ENCODE measurements around the gene TNFAIP6. TPM values are rescaled to one million over a fixed set of nuclear protein-coding genes. Genes with fewer than 3 reads are reported as not detected.

The TNFAIP6 gene
- total and polyA plus RNA-seq, 2 experiments from 2014 or later: 4.5 to 10.2 TPM

DNA sequence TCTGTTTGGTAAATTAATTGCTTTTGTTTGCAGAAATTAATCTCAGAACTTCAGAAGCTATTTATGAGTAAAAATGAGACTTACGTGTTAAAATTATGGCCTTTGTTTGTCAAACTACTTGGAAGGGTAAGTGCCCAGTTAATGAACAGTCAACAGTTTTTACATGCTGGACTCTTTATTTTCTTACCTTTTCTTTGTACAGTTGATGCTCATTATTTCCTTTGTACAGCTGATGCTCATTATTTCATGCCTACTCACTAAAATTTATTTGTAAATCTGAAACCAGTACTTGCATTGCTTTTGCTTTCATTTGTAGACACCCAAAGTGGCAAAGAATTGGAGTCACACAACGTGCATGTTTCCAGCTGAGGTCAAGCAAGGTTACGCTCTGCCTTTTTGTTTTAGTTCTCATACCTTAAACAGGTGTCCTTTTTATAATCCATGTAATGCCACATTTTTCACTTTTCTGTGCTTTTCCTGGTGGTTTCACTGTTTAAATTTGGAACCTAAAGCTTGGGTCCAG lies 65.6 kb downstream of the TNFAIP6 start:
- Histone ChIP-seq H3K4me1 (ENCODE audit: insufficient read depth) (no peaks in the 10 kb centered on the region), H3K27ac (no peak overlapping the region), H3K9ac (no peak overlapping the region), H3K4me3 (no peak overlapping the region), H4K20me1 (ENCODE audit: insufficient read depth) (no peaks in the 10 kb centered on the region), H3K27me3 (replicated peaks; ENCODE audit: insufficient read depth) (no peaks in the 10 kb centered on the region), H3K9me2 (ENCODE audit: insufficient read depth) (no peaks in the 10 kb centered on the region), H3K36me3 (ENCODE audit: low read depth) (peaks cover 43% of the 10 kb centered on the region), H3K79me2 (ENCODE audit: insufficient read depth) (peaks cover 94% of the 10 kb centered on the region), H2AFZ (no peak overlapping the region), H3K9me3 (ENCODE audit: low read depth) (no peaks in the 10 kb centered on the region), H3F3A (ENCODE audit: insufficient read depth) (no peaks in the 10 kb centered on the region), H3K4me2 (ENCODE audit: unreplicated experiment) (no peak overlapping the region)
- 55 to 67% methylated on average over 3 of the region's 3 CpGs for WGBS, 2 experiments (ENCODE audit: low coverage in 1 of 2, low lambda C conversion rate in 2 of 2, missing lambda C conversion rate in 2 of 2)
- no peak for DNase-seq
- no peak for TF ChIP-seq EZH2phosphoT487 (IDR thresholded peaks at IDR 0.05; ENCODE audit: insufficient read depth, low read depth)
- TF ChIP-seq EZH2 (IDR thresholded peaks at IDR 0.05; ENCODE audit: insufficient read depth, poor library complexity, severe bottlenecking): no peak
- in situ Hi-C loops (cut with MboI): no loop called here

DNA sequence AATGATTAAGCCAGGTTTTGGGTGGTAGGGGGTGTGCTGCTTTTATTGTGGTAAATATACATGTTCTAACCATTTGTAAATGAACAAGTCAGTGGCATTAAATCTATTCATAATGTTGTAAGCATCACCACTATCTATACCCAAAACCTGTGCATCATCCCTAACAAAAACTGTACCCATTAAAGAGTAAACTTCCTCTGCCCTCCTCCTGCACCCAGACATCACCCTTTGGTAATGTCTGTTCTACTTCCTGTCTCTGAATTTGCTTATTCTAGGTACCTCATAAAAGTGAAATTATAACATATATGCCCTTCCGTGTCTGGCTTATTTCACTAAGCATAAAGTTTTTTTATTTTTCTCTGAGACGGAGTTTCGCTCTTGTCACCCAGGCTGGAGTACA lies 66.4 kb downstream of the TNFAIP6 start:
- Histone ChIP-seq H3K36me3 (ENCODE audit: low read depth) (peaks cover 42% of the 10 kb centered on the region), H3K79me2 (ENCODE audit: insufficient read depth) (peaks cover 94% of the 10 kb centered on the region), H3K27me3 (replicated peaks; ENCODE audit: insufficient read depth) (no peaks in the 10 kb centered on the region), H3K4me2 (ENCODE audit: unreplicated experiment) (no peak overlapping the region), H3K27ac (no peak overlapping the region), H3K9ac (no peak overlapping the region), H3K4me3 (no peak overlapping the region), H4K20me1 (ENCODE audit: insufficient read depth) (no peaks in the 10 kb centered on the region), H3K9me2 (ENCODE audit: insufficient read depth) (no peaks in the 10 kb centered on the region), H3F3A (ENCODE audit: insufficient read depth) (no peaks in the 10 kb centered on the region), H3K4me1 (ENCODE audit: insufficient read depth) (no peaks in the 10 kb centered on the region), H2AFZ (no peak overlapping the region), H3K9me3 (ENCODE audit: low read depth) (no peaks in the 10 kb centered on the region)
- in situ Hi-C loops (cut with MboI): no loop called here
- TF ChIP-seq EZH2phosphoT487 (IDR thresholded peaks at IDR 0.05; ENCODE audit: insufficient read depth, low read depth): no peak
- TF ChIP-seq EZH2 (IDR thresholded peaks at IDR 0.05; ENCODE audit: insufficient read depth, poor library complexity, severe bottlenecking): no peak
- no peak for DNase-seq
- 89 to 96% methylated on average over 3 of the region's 3 CpGs for WGBS, 2 experiments (ENCODE audit: low coverage in 1 of 2, low lambda C conversion rate in 2 of 2, missing lambda C conversion rate in 2 of 2)

Small RNA genes within 50 kb of the gene (microRNA-seq; reads per million reads assigned to microRNA genes)
- gene MIR4773-1 (ENCODE audit: borderline number of aligned reads): not detected
- gene MIR4773-2 (ENCODE audit: borderline number of aligned reads): not detected

Small RNA genes within 50 kb of the gene (small RNA-seq; reads per million reads assigned to genes)
- gene MIR4773-1 (ENCODE audit: low read depth, low replicate concordance): not detected
- not detected for gene RN7SL124P (ENCODE audit: low read depth, low replicate concordance)

Other genes starting within 250 kb of the TNFAIP6 start
- gene RBM43, start 95.7 kb upstream of the TNFAIP6 start, total RNA-seq (2014; rRNA removed; shearing (Covaris generic)): 6.8 and 7.3 TPM in 2 replicates
- 2.4 and 3.1 TPM in 2 replicates for gene RBM43, start 95.7 kb upstream of the TNFAIP6 start, polyA plus RNA-seq (2016; fragmentation: Nextera tagmentation; extraction: Ambion mirVana)
- gene NMI, start 67.9 kb upstream of the TNFAIP6 start, total RNA-seq (2014; rRNA removed; shearing (Covaris generic)): 3.0 and 3.4 TPM in 2 replicates
- 20.1 and 23.0 TPM in 2 replicates for gene NMI, start 67.9 kb upstream of the TNFAIP6 start, polyA plus RNA-seq (2016; fragmentation: Nextera tagmentation; extraction: Ambion mirVana)
- gene RIF1, start 52.3 kb downstream of the TNFAIP6 start, total RNA-seq (2014; rRNA removed; shearing (Covaris generic)): 20.9 and 24.8 TPM in 2 replicates
- 26.5 and 28.7 TPM in 2 replicates for gene RIF1, start 52.3 kb downstream of the TNFAIP6 start, polyA plus RNA-seq (2016; fragmentation: Nextera tagmentation; extraction: Ambion mirVana)

Data from GM23248 (cell line).